Panc1 (cell line): ENCODE data around the gene E2F8.
A peak's percentile ranks its signal among the peaks of the same experiment; 100 is the strongest.

Experiments used
- CTCF ChIP-seq: fragments of 450-650 bp; IDR thresholded peaks from 2 replicates; pipeline ENCODE4 v1.5.1; 2017; ENCODE audit warnings: mild to moderate bottlenecking
- POLR2AphosphoS5 ChIP-seq: IDR thresholded peaks from 2 replicates; pipeline ENCODE4 v1.6.1; 2012; ENCODE audit warnings: mild to moderate bottlenecking, low read depth, low read length, moderate library complexity
- TCF7L2 ChIP-seq: IDR thresholded peaks from 2 replicates; pipeline ENCODE4 v1.6.1; 2011; ENCODE audit warnings: mild to moderate bottlenecking, low read depth, low read length, inconsistent platforms
- TF ChIP-seq, protein P1 (sequence below), 2 experiments: IDR thresholded peaks; 2 replicates each; pipeline ENCODE4 v1.6.1; 2011 to 2012; ENCODE audit warnings: low read depth in 2 of 2, control low read depth in 1 of 2, low read length in 1 of 2, mild to moderate bottlenecking in 1 of 2, moderate library complexity in 1 of 2; ENCODE audit not compliant: insufficient read depth in 1 of 2

DNA sequence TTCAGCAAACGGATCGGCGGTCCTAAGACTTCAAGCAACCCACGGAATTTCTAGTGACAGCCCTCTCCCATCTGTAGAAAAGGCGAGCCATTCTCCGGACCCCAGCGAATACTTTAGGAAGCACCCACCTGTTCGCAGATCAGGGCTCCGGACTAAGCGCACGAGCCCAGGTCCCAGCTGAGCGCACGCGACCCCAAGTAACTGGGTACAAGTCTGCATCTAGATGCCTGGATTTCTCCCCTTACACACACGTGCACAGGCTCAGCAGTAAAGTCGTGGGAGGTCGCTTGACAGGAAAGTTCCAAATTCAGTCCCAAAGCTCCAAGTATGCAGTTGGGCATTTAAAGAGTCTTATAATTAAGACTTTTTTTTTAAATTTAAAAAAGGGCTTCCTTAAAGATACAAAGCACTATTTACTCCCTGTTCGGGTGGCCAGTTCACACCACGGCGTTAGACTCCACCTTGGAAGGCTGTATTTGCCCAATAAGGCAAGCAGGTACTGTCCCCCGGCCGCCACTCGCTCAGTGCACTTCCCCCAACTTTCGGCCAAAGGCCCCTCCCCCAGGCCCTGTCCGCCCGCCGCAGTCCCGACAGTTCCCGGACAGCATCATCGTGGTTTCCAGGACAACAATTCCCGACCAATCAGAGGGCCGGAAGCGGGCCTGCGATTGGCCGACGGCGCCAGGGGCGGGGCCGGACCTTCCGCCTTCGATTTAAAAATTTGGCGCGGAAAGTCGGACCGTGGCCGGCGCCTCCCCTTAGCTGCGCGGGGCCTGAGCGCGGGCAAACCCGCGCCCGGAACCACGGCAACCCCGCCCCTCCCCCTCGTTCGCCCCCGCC, at the start of gene E2F8:
- TF ChIP-seq CTCF (no peak), POLR2AphosphoS5 (peak; percentile 42; the same call in 1 of the 2 replicates), TCF7L2 (no peak)
- TF ChIP-seq, protein P1, sequence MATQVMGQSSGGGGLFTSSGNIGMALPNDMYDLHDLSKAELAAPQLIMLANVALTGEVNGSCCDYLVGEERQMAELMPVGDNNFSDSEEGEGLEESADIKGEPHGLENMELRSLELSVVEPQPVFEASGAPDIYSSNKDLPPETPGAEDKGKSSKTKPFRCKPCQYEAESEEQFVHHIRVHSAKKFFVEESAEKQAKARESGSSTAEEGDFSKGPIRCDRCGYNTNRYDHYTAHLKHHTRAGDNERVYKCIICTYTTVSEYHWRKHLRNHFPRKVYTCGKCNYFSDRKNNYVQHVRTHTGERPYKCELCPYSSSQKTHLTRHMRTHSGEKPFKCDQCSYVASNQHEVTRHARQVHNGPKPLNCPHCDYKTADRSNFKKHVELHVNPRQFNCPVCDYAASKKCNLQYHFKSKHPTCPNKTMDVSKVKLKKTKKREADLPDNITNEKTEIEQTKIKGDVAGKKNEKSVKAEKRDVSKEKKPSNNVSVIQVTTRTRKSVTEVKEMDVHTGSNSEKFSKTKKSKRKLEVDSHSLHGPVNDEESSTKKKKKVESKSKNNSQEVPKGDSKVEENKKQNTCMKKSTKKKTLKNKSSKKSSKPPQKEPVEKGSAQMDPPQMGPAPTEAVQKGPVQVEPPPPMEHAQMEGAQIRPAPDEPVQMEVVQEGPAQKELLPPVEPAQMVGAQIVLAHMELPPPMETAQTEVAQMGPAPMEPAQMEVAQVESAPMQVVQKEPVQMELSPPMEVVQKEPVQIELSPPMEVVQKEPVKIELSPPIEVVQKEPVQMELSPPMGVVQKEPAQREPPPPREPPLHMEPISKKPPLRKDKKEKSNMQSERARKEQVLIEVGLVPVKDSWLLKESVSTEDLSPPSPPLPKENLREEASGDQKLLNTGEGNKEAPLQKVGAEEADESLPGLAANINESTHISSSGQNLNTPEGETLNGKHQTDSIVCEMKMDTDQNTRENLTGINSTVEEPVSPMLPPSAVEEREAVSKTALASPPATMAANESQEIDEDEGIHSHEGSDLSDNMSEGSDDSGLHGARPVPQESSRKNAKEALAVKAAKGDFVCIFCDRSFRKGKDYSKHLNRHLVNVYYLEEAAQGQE (IDR thresholded peaks at IDR 0.05; ENCODE audit: insufficient read depth in 1 of 2, low read depth in 2 of 2, low read length in 1 of 2): no peak
